Measurements from ENCODE around the gene ZNF501.
A peak's percentile ranks its signal among the peaks of the same experiment; 100 is the strongest.

The ZNF501 gene

GRCh38 chr3:44729384-44729910 lies at the start of gene ZNF501:
Gene ZNF501 (plus strand): TSS chr3:44729635. CDS start chr3:44734422, 4,787 bp downstream.
- peak; percentile 76 to 98 (median 92) for DNase-seq
- intact Hi-C loops (cut with DNase I), result loop anchor here (1.0 kb wide), 2 partner anchors 17 to 33 kb away; partner anchors contain the start of gene ZNF502

GRCh38 chr3:44680921-44681455 lies 48.4 kb upstream of the ZNF501 start:
- DNase-seq, result no peak
- intact Hi-C loops (cut with DNase I), result no loop called here

- DNase-seq, result no peak
- intact Hi-C loops (cut with DNase I), result no loop called here
Observed at GRCh38 chr3:44682182-44682896, 47.1 kb upstream of the ZNF501 start.

- intact Hi-C loops (cut with DNase I), result no loop called here
- peak; percentile 50 to 97 (median 76) for DNase-seq
Observed at GRCh38 chr3:44685128-44685800, 44.2 kb upstream of the ZNF501 start.

- intact Hi-C loops (cut with DNase I), result no loop called here
- no peak for DNase-seq
Observed at GRCh38 chr3:44687898-44688297, 41.5 kb upstream of the ZNF501 start.

GRCh38 chr3:44712455-44713075 lies 16.9 kb upstream of the ZNF501 start, which contains the start of gene ZNF502:
Gene ZNF502 (plus strand): TSS chr3:44712660. CDS start chr3:44720262, 7,602 bp downstream.
- DNase-seq, result peak; percentile 81 to 98 (median 92)
- intact Hi-C loops (cut with DNase I), result loop anchor here (1.0 kb wide), 2 partner anchors 17 to 49 kb away; partner anchors contain the start of genes KIAA1143, KIF15 and ZNF501

GRCh38 chr3:44721231-44722102 lies 8.0 kb upstream of the ZNF501 start:
- intact Hi-C loops (cut with DNase I), result no loop called here
- DNase-seq, result no peak

GRCh38 chr3:44722103-44722401 lies 7.4 kb upstream of the ZNF501 start:
- intact Hi-C loops (cut with DNase I), result no loop called here
- DNase-seq, result no peak

- no peak for DNase-seq
- intact Hi-C loops (cut with DNase I), result no loop called here
Observed at GRCh38 chr3:44734646-44735168, 5.3 kb downstream of the ZNF501 start.

- peak in 1 of 10 donors; percentile 15 for DNase-seq
- intact Hi-C loops (cut with DNase I), result loop anchor here (1.0 to 10.0 kb wide), 4 partner anchors 49 to 436 kb away; partner anchors contain the start of genes TMEM42 and ZNF502
Observed at GRCh38 chr3:44761101-44761423, 31.6 kb downstream of the ZNF501 start.

- intact Hi-C loops (cut with DNase I), result loop anchor here (1.0 to 10.0 kb wide), 5 partner anchors 32 to 437 kb away; partner anchors contain the start of genes TMEM42, ZNF501 and ZNF502
- peak; percentile 93 to 99 (median 96) for DNase-seq
Observed at GRCh38 chr3:44761424-44762169, 32.2 kb downstream of the ZNF501 start, which contains the start of the genes KIAA1143 and KIF15. Gene KIAA1143 (minus strand): TSS chr3:44761619. CDS start chr3:44761602, 17 bp downstream. Gene KIF15 (plus strand): TSS chr3:44761794. CDS start chr3:44761866, 72 bp downstream.

- no peak for DNase-seq
- intact Hi-C loops (cut with DNase I), result loop anchor here (1.0 to 10.0 kb wide), 3 partner anchors 33 to 437 kb away; partner anchors contain the start of genes TMEM42 and ZNF501
Observed at GRCh38 chr3:44762170-44762677, 32.8 kb downstream of the ZNF501 start.

- no peak for DNase-seq
- intact Hi-C loops (cut with DNase I), result loop anchor here (1.0 to 10.0 kb wide), 3 partner anchors 33 to 438 kb away; partner anchors contain the start of genes TMEM42 and ZNF501
Observed at GRCh38 chr3:44762690-44763089, 33.3 kb downstream of the ZNF501 start.

GRCh38 chr3:44764248-44764647 lies 34.8 kb downstream of the ZNF501 start:
- intact Hi-C loops (cut with DNase I), result loop anchor here (5.0 to 10.0 kb wide), 2 partner anchors 98 to 439 kb away; partner anchors contain the start of gene TMEM42
- no peak for DNase-seq

GRCh38 chr3:44771424-44772098 lies 42.1 kb downstream of the ZNF501 start:
- intact Hi-C loops (cut with DNase I), result no loop called here
- no peak for DNase-seq

- DNase-seq, result no peak
- intact Hi-C loops (cut with DNase I), result no loop called here
Observed at GRCh38 chr3:44772099-44772442, 42.6 kb downstream of the ZNF501 start.

GRCh38 chr3:44782891-44783290 lies 53.5 kb downstream of the ZNF501 start:
- no peak for DNase-seq
- intact Hi-C loops (cut with DNase I), result no loop called here

All from posterior cingulate gyrus (tissue), 11 donors.